ENCODE measurements around the gene CADM2. TPM values are rescaled to one million over a fixed set of nuclear protein-coding genes. Genes with fewer than 3 reads are reported as not detected.

CADM2 gene
- total and polyA plus RNA-seq, 9 donors: 1.8 to 4.5 (median 3.5) TPM

DNA sequence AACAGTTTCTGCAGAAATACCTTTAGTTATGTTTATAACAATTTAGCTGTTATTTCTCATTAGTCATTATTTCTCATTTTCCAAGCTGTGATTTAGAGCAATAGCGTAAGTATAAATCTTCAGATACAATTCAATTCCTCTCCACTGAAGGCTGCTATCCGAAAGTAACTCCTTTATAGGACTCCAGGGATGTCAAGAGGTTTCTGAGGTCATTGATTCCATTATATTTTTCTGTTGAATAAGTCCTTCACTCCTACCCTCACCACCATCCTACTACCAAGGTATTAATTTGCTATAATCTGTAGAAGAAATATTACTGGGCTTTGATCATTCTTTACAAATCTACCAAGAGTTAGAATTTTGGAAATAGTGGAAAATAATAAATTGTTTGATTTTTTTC, 285.7 kb downstream of the CADM2 start:
- H3K27ac ChIP-seq (ENCODE audit: low read length): no peak overlapping the region
- H3K4me3 ChIP-seq (ENCODE audit: low read length): no peak overlapping the region
- WGBS (ENCODE audit: insufficient coverage): no CpG with 5 or more reads among the region's 2 CpGs
- no peaks in the 10 kb centered on the region for H3K9me3 ChIP-seq (replicated peaks; ENCODE audit: control insufficient read depth, low read depth, low read length)
- H3K36me3 ChIP-seq (ENCODE audit: control insufficient read depth, insufficient read depth, low read length): no peaks in the 10 kb centered on the region
- H3K27me3 ChIP-seq (ENCODE audit: control insufficient read depth, insufficient read depth, low read length): no peaks in the 10 kb centered on the region
- DNase-seq: no peak
- no peaks in the 10 kb centered on the region for H3K4me1 ChIP-seq (ENCODE audit: control insufficient read depth, insufficient read depth, low read length)

DNA sequence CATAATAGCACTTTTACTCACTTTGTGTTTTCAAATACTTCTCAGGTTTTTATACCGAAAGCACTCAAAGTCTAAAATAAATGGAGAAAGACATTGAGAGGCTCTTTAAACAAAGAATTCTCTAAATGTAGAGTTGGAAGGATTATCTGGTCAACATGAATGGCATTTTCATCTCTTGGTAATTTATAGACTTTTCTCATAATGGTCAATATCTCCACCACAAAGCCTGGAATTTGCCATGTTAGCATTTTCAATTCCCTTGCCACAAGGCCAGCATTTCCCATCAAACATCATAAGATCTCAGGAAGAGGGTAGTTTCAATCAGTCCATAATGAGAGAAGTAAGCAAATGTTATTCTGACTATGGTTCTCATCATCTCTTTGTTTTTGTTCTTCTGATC, 293.0 kb downstream of the CADM2 start:
- Histone ChIP-seq H3K36me3 (ENCODE audit: control insufficient read depth, insufficient read depth, low read length) (no peaks in the 10 kb centered on the region), H3K27ac (ENCODE audit: low read length) (no peak overlapping the region), H3K9me3 (replicated peaks; ENCODE audit: control insufficient read depth, low read depth, low read length) (no peaks in the 10 kb centered on the region), H3K27me3 (ENCODE audit: control insufficient read depth, insufficient read depth, low read length) (no peaks in the 10 kb centered on the region), H3K4me3 (ENCODE audit: low read length) (no peak overlapping the region), H3K4me1 (ENCODE audit: control insufficient read depth, insufficient read depth, low read length) (no peaks in the 10 kb centered on the region)
- no peak for DNase-seq
- WGBS (ENCODE audit: insufficient coverage): no CpG with 5 or more reads among the region's 1 CpG

DNA sequence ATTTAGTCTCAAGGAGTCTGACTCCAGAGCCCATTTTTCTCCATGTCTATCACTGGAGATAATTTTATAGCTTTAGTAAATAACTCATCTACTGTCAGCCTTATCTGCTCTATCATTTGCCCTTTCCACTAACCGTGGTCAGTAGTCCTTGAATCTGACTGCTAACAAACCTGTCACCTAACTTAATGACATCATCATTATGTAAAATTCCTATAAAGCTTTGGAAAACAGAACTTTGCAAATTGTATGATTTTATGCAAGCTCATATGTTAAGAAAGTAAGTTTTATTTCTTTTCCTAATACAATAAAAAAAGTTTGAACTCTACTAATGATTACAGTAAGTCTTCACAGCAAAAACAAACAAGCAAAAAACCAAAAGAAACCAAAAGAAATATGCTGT, 293.9 kb downstream of the CADM2 start:
- H3K4me1 ChIP-seq (ENCODE audit: control insufficient read depth, insufficient read depth, low read length): no peaks in the 10 kb centered on the region
- no CpG with 5 or more reads among the region's 1 CpG for WGBS (ENCODE audit: insufficient coverage)
- H3K27ac ChIP-seq (ENCODE audit: low read length): no peak overlapping the region
- no peak overlapping the region for H3K4me3 ChIP-seq (ENCODE audit: low read length)
- DNase-seq: no peak
- H3K36me3 ChIP-seq (ENCODE audit: control insufficient read depth, insufficient read depth, low read length): no peaks in the 10 kb centered on the region
- H3K9me3 ChIP-seq (replicated peaks; ENCODE audit: control insufficient read depth, low read depth, low read length): no peaks in the 10 kb centered on the region
- H3K27me3 ChIP-seq (ENCODE audit: control insufficient read depth, insufficient read depth, low read length): no peaks in the 10 kb centered on the region

DNA sequence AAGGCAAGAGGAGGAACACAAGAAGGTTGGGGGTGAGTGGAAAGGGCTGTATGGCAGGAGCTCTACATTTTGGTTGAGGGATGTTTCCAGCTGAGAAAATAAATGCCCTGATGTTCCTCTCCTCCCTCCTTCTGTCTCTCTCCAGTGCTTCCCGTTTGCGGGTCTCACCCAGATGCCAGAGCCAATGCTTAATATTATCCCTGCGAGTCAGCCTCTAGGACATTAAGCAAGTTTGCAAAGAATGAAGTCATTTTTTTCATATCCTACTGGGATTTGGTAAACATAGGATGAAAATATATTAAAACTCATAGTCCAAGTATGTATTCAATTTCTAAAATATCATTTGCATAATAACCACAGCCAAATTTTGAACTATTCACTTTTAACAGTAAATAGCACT, 295.9 kb downstream of the CADM2 start:
- Histone ChIP-seq H3K36me3 (ENCODE audit: control insufficient read depth, insufficient read depth, low read length) (no peaks in the 10 kb centered on the region), H3K4me3 (ENCODE audit: low read length) (no peak overlapping the region), H3K4me1 (ENCODE audit: control insufficient read depth, insufficient read depth, low read length) (no peaks in the 10 kb centered on the region), H3K9me3 (replicated peaks; ENCODE audit: control insufficient read depth, low read depth, low read length) (no peaks in the 10 kb centered on the region), H3K27ac (ENCODE audit: low read length) (no peak overlapping the region), H3K27me3 (ENCODE audit: control insufficient read depth, insufficient read depth, low read length) (no peaks in the 10 kb centered on the region)
- DNase-seq: peak; percentile 1
- no CpG with 5 or more reads among the region's 3 CpGs for WGBS (ENCODE audit: insufficient coverage)

DNA sequence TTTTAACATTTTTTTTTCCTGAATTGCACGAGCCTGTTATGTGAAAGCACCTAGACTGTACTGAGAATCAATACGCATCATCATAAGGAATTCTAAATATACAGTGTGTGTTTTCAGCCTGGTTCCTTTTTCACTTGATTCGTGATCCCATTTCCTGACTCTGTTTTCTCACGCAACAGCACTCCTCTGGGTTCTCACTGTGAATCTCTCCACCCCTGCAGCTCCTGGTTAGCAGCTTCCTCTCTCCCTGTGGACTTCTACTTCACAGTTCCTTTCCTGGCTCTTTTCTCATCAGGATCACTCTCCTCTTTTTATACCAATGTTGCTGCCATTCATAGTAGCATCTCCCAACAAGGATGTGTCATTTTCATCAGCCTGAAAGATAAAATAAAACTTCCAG, 297.2 kb downstream of the CADM2 start:
- Histone ChIP-seq H3K4me1 (ENCODE audit: control insufficient read depth, insufficient read depth, low read length) (no peaks in the 10 kb centered on the region), H3K9me3 (replicated peaks; ENCODE audit: control insufficient read depth, low read depth, low read length) (no peaks in the 10 kb centered on the region), H3K36me3 (ENCODE audit: control insufficient read depth, insufficient read depth, low read length) (no peaks in the 10 kb centered on the region), H3K4me3 (ENCODE audit: low read length) (no peak overlapping the region), H3K27ac (ENCODE audit: low read length) (no peak overlapping the region), H3K27me3 (ENCODE audit: control insufficient read depth, insufficient read depth, low read length) (no peaks in the 10 kb centered on the region)
- 17% methylated on average over 2 of the region's 4 CpGs for WGBS (ENCODE audit: insufficient coverage)
- peak; percentile 2 for DNase-seq

DNA sequence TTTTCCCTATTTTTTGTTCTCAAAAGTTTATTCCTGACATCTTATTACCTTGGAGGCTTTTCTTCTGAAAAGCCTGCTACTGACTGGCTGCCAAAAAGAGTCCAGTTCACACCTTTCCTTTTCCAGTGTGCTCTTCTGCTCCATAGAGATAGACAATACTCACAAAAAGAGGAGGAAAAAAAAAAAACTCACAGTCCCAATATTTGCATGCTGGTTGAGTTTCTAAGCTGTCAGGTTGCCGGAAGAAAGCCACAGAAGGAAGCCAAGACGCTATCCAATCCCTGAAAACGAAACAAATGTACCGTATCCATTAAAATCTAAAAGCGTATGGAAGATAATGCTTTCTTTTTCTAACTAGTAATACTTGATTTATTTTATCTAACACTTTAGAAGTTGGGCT, 299.5 kb downstream of the CADM2 start:
- Histone ChIP-seq H3K4me1 (ENCODE audit: control insufficient read depth, insufficient read depth, low read length) (no peaks in the 10 kb centered on the region), H3K27ac (ENCODE audit: low read length) (no peak overlapping the region), H3K4me3 (ENCODE audit: low read length) (no peak overlapping the region), H3K9me3 (replicated peaks; ENCODE audit: control insufficient read depth, low read depth, low read length) (no peaks in the 10 kb centered on the region), H3K27me3 (ENCODE audit: control insufficient read depth, insufficient read depth, low read length) (no peaks in the 10 kb centered on the region), H3K36me3 (ENCODE audit: control insufficient read depth, insufficient read depth, low read length) (no peaks in the 10 kb centered on the region)
- no peak for DNase-seq
- no CpG with 5 or more reads among the region's 5 CpGs for WGBS (ENCODE audit: insufficient coverage)

DNA sequence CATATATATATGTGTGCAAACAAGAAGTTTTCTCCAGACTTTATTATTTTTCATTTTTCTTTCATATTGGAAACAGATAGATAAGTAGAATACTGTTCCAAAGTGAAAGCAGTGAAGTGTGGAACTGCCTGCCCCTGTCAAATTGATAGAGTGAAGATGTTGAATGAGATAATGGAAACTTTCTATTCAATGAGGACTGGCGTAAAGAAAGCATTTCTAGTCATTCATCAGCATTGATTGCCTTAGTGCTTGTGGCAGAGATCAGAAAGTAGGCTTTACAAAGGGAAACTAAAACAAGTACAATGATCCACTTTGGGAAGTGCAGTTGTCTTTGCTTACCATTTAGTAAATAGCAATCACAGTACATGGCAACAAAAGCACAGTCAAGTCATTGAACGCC, 300.0 kb downstream of the CADM2 start:
- Histone ChIP-seq H3K27me3 (ENCODE audit: control insufficient read depth, insufficient read depth, low read length) (no peaks in the 10 kb centered on the region), H3K4me1 (ENCODE audit: control insufficient read depth, insufficient read depth, low read length) (no peaks in the 10 kb centered on the region), H3K36me3 (ENCODE audit: control insufficient read depth, insufficient read depth, low read length) (no peaks in the 10 kb centered on the region), H3K9me3 (replicated peaks; ENCODE audit: control insufficient read depth, low read depth, low read length) (no peaks in the 10 kb centered on the region), H3K27ac (ENCODE audit: low read length) (no peak overlapping the region), H3K4me3 (ENCODE audit: low read length) (no peak overlapping the region)
- WGBS (ENCODE audit: insufficient coverage): no CpG with 5 or more reads among the region's 2 CpGs
- DNase-seq: no peak

DNA sequence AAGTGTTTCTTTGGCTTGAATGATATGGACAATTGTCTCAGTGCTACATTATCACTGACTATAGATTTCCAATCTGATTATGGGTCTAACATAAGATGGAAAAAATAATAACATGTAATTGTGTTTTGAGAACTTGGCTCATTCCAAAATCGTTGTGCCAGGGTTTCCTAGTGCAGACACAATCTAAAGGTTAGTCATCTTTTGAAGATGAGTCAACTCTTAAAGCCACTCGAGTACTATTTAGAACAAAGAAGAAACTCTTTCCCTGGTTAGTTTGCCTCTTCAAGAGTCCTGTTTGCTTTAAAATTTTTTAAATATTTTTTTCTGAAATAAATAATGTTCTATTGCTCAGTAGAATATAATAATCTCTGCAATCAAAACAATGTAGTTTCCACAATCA, 301.0 kb downstream of the CADM2 start:
- no peaks in the 10 kb centered on the region for H3K9me3 ChIP-seq (replicated peaks; ENCODE audit: control insufficient read depth, low read depth, low read length)
- DNase-seq: no peak
- H3K27ac ChIP-seq (ENCODE audit: low read length): no peak overlapping the region
- H3K4me3 ChIP-seq (ENCODE audit: low read length): no peak overlapping the region
- no peaks in the 10 kb centered on the region for H3K27me3 ChIP-seq (ENCODE audit: control insufficient read depth, insufficient read depth, low read length)
- no peaks in the 10 kb centered on the region for H3K4me1 ChIP-seq (ENCODE audit: control insufficient read depth, insufficient read depth, low read length)
- 80% methylated on average over 1 of the region's 2 CpGs for WGBS (ENCODE audit: insufficient coverage)
- H3K36me3 ChIP-seq (ENCODE audit: control insufficient read depth, insufficient read depth, low read length): no peaks in the 10 kb centered on the region

DNA sequence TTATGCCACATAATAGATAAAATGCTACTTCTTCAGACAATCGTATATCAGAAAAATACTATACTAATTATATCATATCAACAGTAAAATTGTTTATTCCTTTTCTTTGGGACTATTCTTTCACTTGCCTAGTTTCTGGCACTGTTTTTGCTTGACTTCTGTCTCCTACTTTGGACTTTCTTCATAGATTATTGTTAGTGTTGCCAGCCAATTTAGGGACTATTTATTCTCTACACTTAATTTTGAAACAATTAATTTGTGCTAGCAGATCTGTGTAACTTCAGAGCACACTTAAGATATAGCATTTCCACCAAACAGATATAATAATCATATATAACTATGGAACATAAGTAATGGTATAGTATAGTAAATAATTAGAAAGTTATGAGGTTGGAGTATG, 305.6 kb downstream of the CADM2 start:
- no peaks in the 10 kb centered on the region for H3K9me3 ChIP-seq (replicated peaks; ENCODE audit: control insufficient read depth, low read depth, low read length)
- H3K27me3 ChIP-seq (ENCODE audit: control insufficient read depth, insufficient read depth, low read length): no peaks in the 10 kb centered on the region

DNA sequence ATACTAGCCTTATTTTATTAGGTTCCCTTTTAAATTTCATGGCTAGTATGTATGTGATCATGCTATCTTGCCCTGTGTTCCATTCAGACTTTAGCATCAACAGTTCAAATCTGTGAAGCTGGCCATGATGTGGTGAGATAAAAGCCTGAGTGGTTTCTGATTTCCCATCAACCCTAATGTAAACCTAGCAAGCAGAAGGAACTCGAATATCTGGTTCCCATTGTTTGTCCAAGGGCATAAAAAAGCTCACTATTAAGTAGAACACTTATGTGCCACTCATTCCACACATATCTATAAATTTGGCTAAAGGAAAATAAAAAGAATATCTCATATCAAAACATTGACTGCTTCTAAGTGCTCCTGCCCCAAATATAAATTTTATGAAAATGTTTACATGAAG, 311.7 kb downstream of the CADM2 start:
- H3K27me3 ChIP-seq (ENCODE audit: control insufficient read depth, insufficient read depth, low read length): no peaks in the 10 kb centered on the region
- DNase-seq: no peak
- no peak overlapping the region for H3K27ac ChIP-seq (ENCODE audit: low read length)
- no peaks in the 10 kb centered on the region for H3K4me1 ChIP-seq (ENCODE audit: control insufficient read depth, insufficient read depth, low read length)
- no CpG with 5 or more reads among the region's 1 CpG for WGBS (ENCODE audit: insufficient coverage)
- no peak overlapping the region for H3K4me3 ChIP-seq (ENCODE audit: low read length)
- no peaks in the 10 kb centered on the region for H3K9me3 ChIP-seq (replicated peaks; ENCODE audit: control insufficient read depth, low read depth, low read length)
- no peaks in the 10 kb centered on the region for H3K36me3 ChIP-seq (ENCODE audit: control insufficient read depth, insufficient read depth, low read length)

More for the DNA sequence above, 305.6 kb downstream of the CADM2 start:
- H3K27ac ChIP-seq (ENCODE audit: low read length): no peak overlapping the region
- no peaks in the 10 kb centered on the region for H3K4me1 ChIP-seq (ENCODE audit: control insufficient read depth, insufficient read depth, low read length)
- H3K36me3 ChIP-seq (ENCODE audit: control insufficient read depth, insufficient read depth, low read length): no peaks in the 10 kb centered on the region
- H3K4me3 ChIP-seq (ENCODE audit: low read length): no peak overlapping the region
- no CpG with 5 or more reads among the region's 1 CpG for WGBS (ENCODE audit: insufficient coverage)
- no peak for DNase-seq

DNA sequence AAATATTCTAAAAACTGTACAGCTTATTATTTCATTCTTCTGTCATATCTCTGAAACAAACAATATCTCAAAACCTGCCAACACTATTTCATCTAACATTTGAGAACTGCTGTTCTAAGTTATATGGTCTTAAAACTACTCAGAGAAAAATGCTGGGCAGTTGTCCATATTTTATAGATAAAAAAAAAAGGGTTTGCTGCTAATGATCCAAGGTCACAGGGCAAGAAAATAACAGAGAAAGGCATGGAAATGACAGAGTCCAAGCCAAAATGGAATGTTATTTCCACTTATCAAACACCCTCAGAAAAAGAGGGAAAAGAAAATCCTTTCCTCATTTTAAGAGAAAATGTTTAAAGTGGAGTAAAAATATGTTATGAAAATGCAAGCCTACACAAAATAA, 313.1 kb downstream of the CADM2 start:
- no peaks in the 10 kb centered on the region for H3K9me3 ChIP-seq (replicated peaks; ENCODE audit: control insufficient read depth, low read depth, low read length)
- peak; percentile 2 for DNase-seq
- no peak overlapping the region for H3K27ac ChIP-seq (ENCODE audit: low read length)
- H3K27me3 ChIP-seq (ENCODE audit: control insufficient read depth, insufficient read depth, low read length): no peaks in the 10 kb centered on the region
- no peaks in the 10 kb centered on the region for H3K4me1 ChIP-seq (ENCODE audit: control insufficient read depth, insufficient read depth, low read length)
- no peaks in the 10 kb centered on the region for H3K36me3 ChIP-seq (ENCODE audit: control insufficient read depth, insufficient read depth, low read length)
- H3K4me3 ChIP-seq (ENCODE audit: low read length): no peak overlapping the region

Data from muscle of leg (tissue), 11 donors.